A549 (cell line): ENCODE measurements around the gene ADPRS. TPM values are rescaled to one million over a fixed set of nuclear protein-coding genes. Genes with fewer than 3 reads are reported as not detected.

Experiments used
- ATAC-seq, 2 experiments: fragments of 200-7000 bp in 1 of 2; fragments of >200 bp in 1 of 2; cut with Nextera tagmentation in 1 of 2; cut with Tn5 transposase in 1 of 2; 3 replicates each; pipeline versions ENCODE4 v1.8.0 to v1.9.1; 2018 to 2020; ENCODE audit warnings: mild to moderate bottlenecking in 1 of 2, moderate library complexity in 1 of 2
- CTCF ChIA-PET: fragments of 300-600 bp; sonication (Branson Sonifier 250); formaldehyde crosslinking; extraction: SDS; loops from one replicate; lab custom pipeline; 2021; ENCODE audit warnings: antibody characterized with exemption, inconsistent platforms; lab: Yijun Ruan, JAX
- POLR2A ChIA-PET: fragments of 350-600 bp; formaldehyde crosslinking; extraction: SDS; loops from one replicate; lab custom pipeline; 2021; ENCODE audit warnings: antibody characterized with exemption, inconsistent platforms; lab: Yijun Ruan, JAX
- DNase-seq, 2 experiments: peaks; one replicate each; pipeline versions ENCODE4 v3.0.0 to v3.0.0-alpha.2; 2011 to 2016; ENCODE audit warnings: low read depth in 1 of 2, low spot score in 1 of 2
- FAIRE-seq: peaks from 2 replicates; lab custom pipeline; 2011; peaks lifted over from hg19 to GRCh38; lab: Jason Lieb, UNC
- H3K27ac ChIP-seq, 2 experiments: fragments of >200 bp; sonication (Bioruptor Twin); formaldehyde crosslinking; 3 replicates each; pipeline ENCODE4 v1.5.1; 2016 to 2017
- H3K4me1 ChIP-seq: fragments of >200 bp; sonication (Bioruptor Twin); formaldehyde crosslinking; 3 replicates; pipeline ENCODE4 v1.6.1; 2016
- H3K4me2 ChIP-seq: fragments of >200 bp; sonication (Bioruptor Twin); formaldehyde crosslinking; 3 replicates; pipeline ENCODE4 v1.6.1; 2016
- H3K4me3 ChIP-seq: fragments of >200 bp; sonication (Bioruptor Twin); formaldehyde crosslinking; 3 replicates; pipeline ENCODE4 v1.5.1; 2016
- H3K9me3 ChIP-seq: fragments of >200 bp; sonication (Bioruptor Twin); formaldehyde crosslinking; 3 replicates; pipeline ENCODE4 v1.6.1; 2016
- ATOH8 ChIP-seq: fragments of 250-450 bp; sonication (Bioruptor Pico); IDR thresholded peaks from 2 replicates; pipeline ENCODE4 v1.5.0; 2020; ENCODE audit warnings: low read depth, mild to moderate bottlenecking, moderate library complexity
- CBX8 ChIP-seq: fragments of 200-600 bp; sonication (generic); IDR thresholded peaks from 2 replicates; pipeline ENCODE4 v1.6.1; 2016
- CHD4 ChIP-seq: fragments of 200-600 bp; sonication (generic); IDR thresholded peaks from 2 replicates; pipeline ENCODE4 v1.6.1; 2016; ENCODE audit warnings: antibody characterized with exemption, mild to moderate bottlenecking, borderline replicate concordance
- CTCF ChIP-seq: fragments of >200 bp; sonication (Bioruptor Twin); formaldehyde crosslinking; IDR thresholded peaks from 3 replicates; pipeline ENCODE4 v1.5.1; 2016
- EHMT2 ChIP-seq: fragments of 200-600 bp; sonication (generic); IDR thresholded peaks from 2 replicates; pipeline ENCODE4 v1.6.1; 2016; ENCODE audit warnings: antibody characterized with exemption, low read depth, mild to moderate bottlenecking, moderate library complexity
- ESRRA ChIP-seq: fragments of 150-350 bp; IDR thresholded peaks from 2 replicates; pipeline ENCODE4 v1.6.1; 2014; ENCODE audit warnings: mild to moderate bottlenecking, low read length, borderline replicate concordance
- FOSL2 ChIP-seq, 2 experiments: fragments of 450-650 bp in 1 of 2; fragments of >200 bp in 1 of 2; sonication (Bioruptor Twin) in 1 of 2; formaldehyde crosslinking; IDR thresholded peaks; 2 replicates each; pipeline versions ENCODE4 v1.5.0 to v1.6.1; 2016 to 2020; ENCODE audit warnings: mild to moderate bottlenecking in 1 of 2, moderate library complexity in 1 of 2
- MAZ ChIP-seq: fragments of 150-350 bp; IDR thresholded peaks from 2 replicates; pipeline ENCODE4 v1.6.1; 2014; ENCODE audit warnings: antibody characterized with exemption, low read depth, low read length, borderline replicate concordance
- NR3C1 ChIP-seq: fragments of >200 bp; sonication (Bioruptor Twin); formaldehyde crosslinking; IDR thresholded peaks from 3 replicates; pipeline ENCODE4 v1.6.1; 2017
- RCOR1 ChIP-seq: fragments of 150-350 bp; IDR thresholded peaks from 2 replicates; pipeline ENCODE4 v1.6.1; 2014; ENCODE audit warnings: antibody characterized with exemption, low read length, low read depth
- RNF2 ChIP-seq: fragments of 200-600 bp; sonication (generic); IDR thresholded peaks from 2 replicates; pipeline ENCODE4 v1.6.1; 2016; ENCODE audit warnings: low read depth, mild to moderate bottlenecking, antibody characterized with exemption, moderate library complexity, borderline replicate concordance
- SMC3 ChIP-seq: fragments of >200 bp; sonication (Bioruptor Twin); formaldehyde crosslinking; IDR thresholded peaks from 3 replicates; pipeline ENCODE4 v1.6.1; 2018; ENCODE audit warnings: inconsistent platforms
- TFCP2L1 ChIP-seq: fragments of 250-450 bp; sonication (Bioruptor Pico); IDR thresholded peaks from 2 replicates; pipeline ENCODE4 v1.5.0; 2021; ENCODE audit warnings: mild to moderate bottlenecking
- TP53 ChIP-seq: fragments of 250-450 bp; sonication (Bioruptor Pico); IDR thresholded peaks from 2 replicates; pipeline ENCODE4 v1.5.0; 2021; ENCODE audit warnings: mild to moderate bottlenecking, moderate library complexity
- ZC3H11A ChIP-seq: fragments of 450-650 bp; IDR thresholded peaks from 2 replicates; pipeline ENCODE4 v1.6.1; 2014; ENCODE audit warnings: antibody characterized with exemption, mild to moderate bottlenecking
- ZSCAN20 ChIP-seq: fragments of 250-450 bp; sonication (Bioruptor Pico); IDR thresholded peaks from 2 replicates; pipeline ENCODE4 v1.8.0; 2022; ENCODE audit warnings: mild to moderate bottlenecking, moderate library complexity
- WGBS: methylation state at CpG from one replicate; pipeline ENCODE4 v1.1.6; 2017; ENCODE audit errors: missing lambda C conversion rate; 5-methylcytosine and 5-hydroxymethylcytosine counted together
- polyA plus RNA-seq, 4 experiments: library from polyadenylated mRNA; depleted of rRNA in 3 of 4; stranded (reverse); fragments of >200 nt; fragmentation: RNase III in 1 of 4; extraction: RNeasy Plus Mini Kit Qiagen cat#74134 plus additional on column Dnase treatment in 1 of 4; gene quantifications; 2 replicates in 3 of 4; 3 replicates in 1 of 4; pipeline ENCODE4 v1.2.3, GENCODE V29; 2011 to 2017
- TF ChIP-seq, protein P1 (sequence below): fragments of >200 bp; sonication (Bioruptor Twin); formaldehyde crosslinking; IDR thresholded peaks from 2 replicates; pipeline ENCODE4 v1.6.1; 2016
- TF ChIP-seq, protein P2 (sequence below): fragments of 200-600 bp; sonication (generic); IDR thresholded peaks from 2 replicates; pipeline ENCODE4 v1.6.1; 2016; ENCODE audit warnings: antibody characterized with exemption, mild to moderate bottlenecking, moderate library complexity
- TF ChIP-seq, protein P3 (sequence below): fragments of 250-450 bp; sonication (Bioruptor Pico); IDR thresholded peaks from 2 replicates; pipeline ENCODE4 v1.5.0; 2021; ENCODE audit warnings: mild to moderate bottlenecking, moderate library complexity, borderline replicate concordance

ADPRS gene
- polyA plus RNA-seq, 2 of the 4 experiments (the other 2 are of a cell fraction) = 14.6 to 15.2 TPM

GRCh38 chr1:36085126-36085525, 3.6 kb upstream of the ADPRS start:
- ATAC-seq = no peak
- peaks cover 4% of the 10 kb centered on the region for H3K4me1 ChIP-seq
- H3K27ac ChIP-seq = no peak overlapping the region
- H3K9me3 ChIP-seq = no peaks in the 10 kb centered on the region
- 87% methylated on average over 6 of the region's 9 CpGs for WGBS
- TF ChIP-seq TP53 (CRISPR knock-in tag) = no peak
- FAIRE-seq = no peak
- CTCF ChIA-PET = interaction anchor here (1.6 kb wide), 1 partner anchor 11 kb away, joined by 3 read pairs; no protein-coding TSS in a partner anchor
- no peak for DNase-seq
- POLR2A ChIA-PET = no interaction called here
- H3K4me2 ChIP-seq = no peak overlapping the region
- H3K4me3 ChIP-seq = no peak overlapping the region

- CTCF ChIA-PET = interaction anchor here (0.8 to 2.6 kb wide), 4 partner anchors 11 to 257 kb away, joined by 3 to 11 read pairs (median 3); partner anchors contain the start of gene AGO1
- no peak for FAIRE-seq
Observed at GRCh38 chr1:36085686-36086526, 2.8 kb upstream of the ADPRS start.

More at GRCh38 chr1:36085686-36086526, 2.8 kb upstream of the ADPRS start:
- no peak overlapping the region for H3K4me3 ChIP-seq
- POLR2A ChIA-PET = no interaction called here
- H3K4me1 ChIP-seq = peaks cover 6% of the 10 kb centered on the region
- H3K4me2 ChIP-seq = no peak overlapping the region
- H3K27ac ChIP-seq = no peak overlapping the region
- no peaks in the 10 kb centered on the region for H3K9me3 ChIP-seq
- TF ChIP-seq, protein P1, sequence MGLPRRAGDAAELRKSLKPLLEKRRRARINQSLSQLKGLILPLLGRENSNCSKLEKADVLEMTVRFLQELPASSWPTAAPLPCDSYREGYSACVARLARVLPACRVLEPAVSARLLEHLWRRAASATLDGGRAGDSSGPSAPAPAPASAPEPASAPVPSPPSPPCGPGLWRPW = no peak
- TF ChIP-seq CBX8 = no peak
- TF ChIP-seq SMC3 = no peak
- TF ChIP-seq CTCF = no peak
- no peak for TF ChIP-seq EHMT2
- TF ChIP-seq RCOR1 = no peak
- no peak for TF ChIP-seq ESRRA
- TF ChIP-seq TFCP2L1 (CRISPR knock-in tag) = no peak
- no peak for TF ChIP-seq MAZ
- TF ChIP-seq, protein P2, sequence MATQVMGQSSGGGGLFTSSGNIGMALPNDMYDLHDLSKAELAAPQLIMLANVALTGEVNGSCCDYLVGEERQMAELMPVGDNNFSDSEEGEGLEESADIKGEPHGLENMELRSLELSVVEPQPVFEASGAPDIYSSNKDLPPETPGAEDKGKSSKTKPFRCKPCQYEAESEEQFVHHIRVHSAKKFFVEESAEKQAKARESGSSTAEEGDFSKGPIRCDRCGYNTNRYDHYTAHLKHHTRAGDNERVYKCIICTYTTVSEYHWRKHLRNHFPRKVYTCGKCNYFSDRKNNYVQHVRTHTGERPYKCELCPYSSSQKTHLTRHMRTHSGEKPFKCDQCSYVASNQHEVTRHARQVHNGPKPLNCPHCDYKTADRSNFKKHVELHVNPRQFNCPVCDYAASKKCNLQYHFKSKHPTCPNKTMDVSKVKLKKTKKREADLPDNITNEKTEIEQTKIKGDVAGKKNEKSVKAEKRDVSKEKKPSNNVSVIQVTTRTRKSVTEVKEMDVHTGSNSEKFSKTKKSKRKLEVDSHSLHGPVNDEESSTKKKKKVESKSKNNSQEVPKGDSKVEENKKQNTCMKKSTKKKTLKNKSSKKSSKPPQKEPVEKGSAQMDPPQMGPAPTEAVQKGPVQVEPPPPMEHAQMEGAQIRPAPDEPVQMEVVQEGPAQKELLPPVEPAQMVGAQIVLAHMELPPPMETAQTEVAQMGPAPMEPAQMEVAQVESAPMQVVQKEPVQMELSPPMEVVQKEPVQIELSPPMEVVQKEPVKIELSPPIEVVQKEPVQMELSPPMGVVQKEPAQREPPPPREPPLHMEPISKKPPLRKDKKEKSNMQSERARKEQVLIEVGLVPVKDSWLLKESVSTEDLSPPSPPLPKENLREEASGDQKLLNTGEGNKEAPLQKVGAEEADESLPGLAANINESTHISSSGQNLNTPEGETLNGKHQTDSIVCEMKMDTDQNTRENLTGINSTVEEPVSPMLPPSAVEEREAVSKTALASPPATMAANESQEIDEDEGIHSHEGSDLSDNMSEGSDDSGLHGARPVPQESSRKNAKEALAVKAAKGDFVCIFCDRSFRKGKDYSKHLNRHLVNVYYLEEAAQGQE = no peak
- no peak for TF ChIP-seq ZSCAN20 (CRISPR knock-in tag)
- no peak for TF ChIP-seq RNF2
- TF ChIP-seq, protein P3, sequence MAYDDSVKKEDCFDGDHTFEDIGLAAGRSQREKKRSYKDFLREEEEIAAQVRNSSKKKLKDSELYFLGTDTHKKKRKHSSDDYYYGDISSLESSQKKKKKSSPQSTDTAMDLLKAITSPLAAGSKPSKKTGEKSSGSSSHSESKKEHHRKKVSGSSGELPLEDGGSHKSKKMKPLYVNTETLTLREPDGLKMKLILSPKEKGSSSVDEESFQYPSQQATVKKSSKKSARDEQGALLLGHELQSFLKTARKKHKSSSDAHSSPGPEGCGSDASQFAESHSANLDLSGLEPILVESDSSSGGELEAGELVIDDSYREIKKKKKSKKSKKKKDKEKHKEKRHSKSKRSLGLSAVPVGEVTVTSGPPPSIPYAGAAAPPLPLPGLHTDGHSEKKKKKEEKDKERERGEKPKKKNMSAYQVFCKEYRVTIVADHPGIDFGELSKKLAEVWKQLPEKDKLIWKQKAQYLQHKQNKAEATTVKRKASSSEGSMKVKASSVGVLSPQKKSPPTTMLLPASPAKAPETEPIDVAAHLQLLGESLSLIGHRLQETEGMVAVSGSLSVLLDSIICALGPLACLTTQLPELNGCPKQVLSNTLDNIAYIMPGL = no peak
- TF ChIP-seq ZC3H11A = no peak
- TF ChIP-seq FOSL2 (IDR thresholded peaks at IDR 0.05) = no peak
- TF ChIP-seq FOSL2 (CRISPR knock-in tag; IDR thresholded peaks at IDR 0.05) = no peak
- TF ChIP-seq NR3C1 = no peak
- TF ChIP-seq ATOH8 (CRISPR knock-in tag) = no peak
- TF ChIP-seq CHD4 = no peak
- 81% methylated on average over 21 of the region's 29 CpGs for WGBS
- no peak for ATAC-seq
- DNase-seq = no peak
